ENCODE results near the gene UBE4B.

Gene UBE4B

GRCh38 chr1:10178597-10179405, 146.0 kb downstream of the UBE4B start:
- TF ChIP-seq CTCF (IDR thresholded peaks at IDR 0.05) = no peak

DNA sequence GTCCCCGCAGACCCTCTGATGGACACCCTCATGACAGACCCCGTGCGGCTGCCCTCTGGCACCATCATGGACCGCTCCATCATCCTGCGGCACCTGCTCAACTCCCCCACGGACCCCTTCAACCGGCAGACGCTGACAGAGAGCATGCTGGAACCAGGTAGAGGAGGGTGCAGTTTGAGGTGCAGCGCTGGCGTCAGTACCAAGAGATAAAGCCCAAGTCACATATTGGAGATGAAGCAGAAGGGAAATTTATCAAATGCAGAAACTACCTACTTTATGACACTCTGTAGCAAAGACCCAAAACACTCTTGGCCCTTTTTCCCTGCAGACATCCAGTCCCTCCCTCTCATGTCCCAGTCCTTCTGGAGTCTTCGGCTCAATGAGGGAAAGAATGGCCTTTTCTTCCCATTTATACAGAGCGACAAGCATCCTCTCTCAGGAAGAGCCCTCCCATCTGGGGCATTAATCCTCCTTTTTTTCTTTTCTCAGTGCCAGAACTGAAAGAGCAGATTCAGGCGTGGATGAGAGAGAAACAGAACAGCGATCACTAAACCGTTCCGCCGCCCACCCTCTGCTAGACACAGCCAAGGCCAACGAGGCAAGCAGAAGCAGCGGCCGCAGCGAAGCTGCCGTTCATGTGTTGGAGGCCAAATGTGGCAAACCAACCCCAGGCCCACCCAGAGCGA, 146.8 kb downstream of the UBE4B start:
- no peak for TF ChIP-seq CTCF (IDR thresholded peaks at IDR 0.05)

DNA sequence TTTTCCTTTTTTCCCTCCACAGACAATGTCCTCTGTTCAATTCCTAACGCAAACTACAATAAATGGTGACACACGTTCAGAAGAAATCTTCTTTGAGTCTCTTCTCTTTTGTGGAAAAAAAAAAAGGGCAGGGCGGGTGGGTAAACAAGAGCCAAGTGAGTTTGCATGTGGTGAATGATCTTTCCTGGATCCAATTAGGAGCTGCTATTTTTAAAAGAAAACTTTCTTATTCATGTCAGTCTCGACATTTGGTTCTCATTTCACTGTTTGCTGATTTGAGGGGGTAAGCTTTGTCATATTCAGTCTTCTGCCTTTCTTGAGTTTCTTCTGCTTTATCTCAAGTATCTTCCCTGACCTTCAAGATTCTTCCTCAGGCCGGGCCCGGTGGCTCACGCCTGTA, 148.4 kb downstream of the UBE4B start:
- no peak for TF ChIP-seq CTCF (IDR thresholded peaks at IDR 0.05)

DNA sequence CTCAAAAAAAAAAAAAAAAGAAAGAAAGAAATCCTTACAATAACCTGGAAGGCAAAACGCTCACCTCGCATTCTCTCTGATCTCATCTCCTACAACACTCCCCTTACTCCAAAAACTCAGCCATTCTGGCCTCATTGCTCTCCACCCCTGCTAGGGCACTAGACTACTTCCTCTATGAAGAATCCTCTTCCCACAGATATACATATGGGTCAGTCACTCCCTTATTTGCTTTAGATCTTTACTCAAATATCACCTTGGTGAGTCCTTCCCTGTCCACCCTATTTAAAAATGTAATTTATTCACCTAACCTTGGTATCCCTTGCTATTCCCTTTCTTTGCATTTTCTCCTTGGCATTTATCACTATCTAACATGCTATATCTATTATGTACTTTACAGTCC, 153.0 kb downstream of the UBE4B start:
- TF ChIP-seq CTCF (IDR thresholded peaks at IDR 0.05) = no peak

DNA sequence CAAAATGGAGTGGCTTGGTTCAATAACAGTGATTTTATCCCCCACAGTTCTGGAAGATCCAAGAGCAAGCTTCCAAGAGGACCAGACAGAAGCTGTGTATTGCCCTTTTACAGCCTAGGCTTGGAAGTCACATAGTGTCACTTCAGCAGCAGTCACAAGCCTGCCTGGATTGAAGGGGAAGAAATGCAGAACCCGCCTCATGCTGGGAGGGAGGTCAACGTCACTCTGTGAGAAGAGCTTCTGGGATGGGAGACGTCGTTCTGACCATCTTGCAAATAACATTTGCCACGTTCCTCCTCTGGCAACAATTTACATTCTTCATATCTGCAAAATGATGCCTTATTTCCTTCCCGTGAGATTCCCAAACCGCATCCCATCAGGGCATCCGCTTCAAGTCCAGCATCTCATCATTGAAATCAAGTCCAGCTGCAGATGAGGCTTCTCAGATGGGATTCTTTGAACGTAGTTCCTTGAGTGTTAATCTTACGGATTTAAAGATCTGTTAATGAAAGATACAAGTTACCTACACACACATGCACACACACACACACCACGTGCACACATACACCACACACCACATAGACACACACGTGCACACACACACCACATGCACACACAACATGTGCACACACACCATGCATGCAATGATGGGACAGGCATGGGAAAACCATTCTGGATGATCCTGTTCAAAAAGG, 153.7 kb downstream of the UBE4B start:
- no peak for TF ChIP-seq CTCF (IDR thresholded peaks at IDR 0.05)

DNA sequence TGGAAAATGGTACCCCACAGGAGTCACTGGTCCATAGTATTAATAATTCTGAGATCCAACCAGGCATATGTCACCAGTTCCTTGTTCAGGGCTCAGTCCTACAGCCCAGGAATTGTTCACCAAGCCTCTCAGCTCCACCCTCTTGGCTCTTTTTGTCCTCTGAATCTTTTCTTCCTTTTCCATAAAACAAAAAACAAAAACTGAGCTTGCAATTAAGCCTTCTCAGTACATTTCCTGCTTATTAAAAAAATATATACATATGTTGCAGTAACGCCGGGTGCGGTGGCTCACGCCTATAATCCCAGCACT, 154.2 kb downstream of the UBE4B start:
- no peak for TF ChIP-seq CTCF (IDR thresholded peaks at IDR 0.05)

DNA sequence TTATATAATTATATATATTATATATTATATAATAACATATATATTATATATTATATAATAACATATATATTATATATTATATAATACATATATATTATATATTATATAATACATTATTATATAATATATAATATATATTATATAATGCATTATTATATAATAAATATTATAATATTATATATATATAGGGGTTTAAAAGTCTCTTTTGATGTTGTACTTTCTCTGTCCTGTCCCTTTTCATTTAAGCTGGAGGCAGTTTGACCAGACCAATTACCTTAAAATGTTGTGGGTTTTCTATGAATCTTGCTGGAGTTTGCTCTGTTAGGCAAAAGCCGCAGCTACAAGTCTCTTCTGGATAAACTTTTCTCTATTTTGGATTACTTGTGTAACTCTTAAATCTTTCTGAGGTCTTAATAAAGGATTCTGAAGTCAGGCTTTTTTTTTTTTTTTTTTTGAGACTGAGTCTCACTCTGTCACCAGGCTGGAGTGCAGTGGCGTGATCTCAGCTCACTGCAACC, 155.4 kb downstream of the UBE4B start:
- no peak for TF ChIP-seq CTCF (IDR thresholded peaks at IDR 0.05)
